SIG-M5 (cell line): ENCODE measurements around the gene MSN.
"Not testable (repeated sequence)": the region's sequence is repeated elsewhere in the genome, so short reads cannot be mapped to it uniquely, and the experiment has no call there.

ENCODE experiments used
- DNase-seq: peaks from one replicate; lab custom pipeline; 2025; lab: John Stamatoyannopoulos, UW

The MSN gene

DNA sequence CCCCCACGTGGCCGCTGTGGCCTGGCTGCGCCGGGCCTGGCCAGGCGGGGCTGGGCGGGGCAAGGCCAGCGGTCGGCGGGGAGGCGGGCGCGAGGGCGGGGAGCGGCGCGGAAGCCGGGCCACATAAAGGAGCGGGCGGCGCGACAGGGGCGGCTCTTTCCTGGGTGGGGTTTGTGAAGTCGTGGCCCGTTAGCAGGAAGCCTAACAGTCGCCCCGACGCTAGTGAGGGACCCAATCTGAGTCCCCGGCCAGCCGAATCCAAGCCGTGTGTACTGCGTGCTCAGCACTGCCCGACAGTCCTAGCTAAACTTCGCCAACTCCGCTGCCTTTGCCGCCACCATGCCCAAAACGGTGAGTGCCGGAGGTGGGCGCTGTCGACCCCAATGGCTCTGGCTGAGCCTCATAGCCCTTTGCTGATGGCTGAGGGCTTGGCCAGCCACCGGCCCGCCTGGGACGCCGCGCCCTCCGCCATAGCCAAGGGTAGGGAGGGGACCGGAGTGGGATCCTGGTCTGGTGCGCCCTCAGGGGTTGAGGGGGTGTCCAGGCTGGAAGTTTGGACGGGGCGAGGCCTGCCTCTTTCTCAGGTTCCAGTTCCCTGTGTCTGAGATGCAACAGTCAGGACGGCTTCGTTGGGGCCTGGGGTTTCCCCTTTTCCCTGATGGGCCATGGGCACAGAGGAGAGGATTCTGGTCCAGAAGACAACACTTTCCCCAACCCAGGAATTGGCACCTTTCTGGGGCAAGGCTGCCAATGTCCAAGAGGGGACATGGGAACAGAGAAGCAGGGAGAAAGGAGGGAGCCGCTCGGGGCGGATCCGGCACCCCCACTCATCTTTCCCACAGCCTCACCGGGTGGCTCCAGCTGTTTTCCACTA lies at the start of gene MSN:
MSN (plus strand) TSS at position 152 of the 874 bp plus-strand sequence; CDS start at position 340, 188 bp downstream.
- DNase-seq = no peak

DNA sequence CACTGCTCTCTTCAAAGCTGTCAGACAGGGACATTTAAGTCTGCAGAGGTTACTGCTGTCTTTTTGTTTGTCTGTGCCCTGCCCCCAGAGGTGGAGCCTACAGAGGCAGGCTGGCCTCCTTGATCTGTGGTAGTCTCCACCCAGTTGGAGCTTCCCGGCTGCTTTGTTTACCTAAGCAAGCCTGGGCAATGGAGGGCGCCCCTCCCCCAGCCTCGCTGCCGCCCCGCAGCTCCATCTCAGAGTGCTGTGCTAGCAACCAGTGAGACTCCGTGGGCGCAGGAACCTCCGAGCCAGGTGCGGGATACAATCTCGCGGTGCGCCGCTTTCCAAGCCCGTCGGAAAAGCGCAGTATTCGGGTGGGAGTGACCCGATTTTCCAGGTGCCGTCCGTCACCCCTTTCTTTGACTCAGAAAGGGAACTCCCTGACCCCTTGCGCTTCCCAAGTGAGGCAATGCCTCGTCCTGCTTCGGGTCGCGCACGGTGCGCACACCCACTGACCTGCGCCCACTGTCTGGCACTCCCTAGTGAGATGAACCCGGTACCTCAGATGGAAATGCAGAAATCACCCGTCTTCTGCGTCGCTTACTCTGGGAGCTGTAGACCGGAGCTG lies 47.3 kb upstream of the MSN start:
- not testable (repeated sequence) for DNase-seq

DNA sequence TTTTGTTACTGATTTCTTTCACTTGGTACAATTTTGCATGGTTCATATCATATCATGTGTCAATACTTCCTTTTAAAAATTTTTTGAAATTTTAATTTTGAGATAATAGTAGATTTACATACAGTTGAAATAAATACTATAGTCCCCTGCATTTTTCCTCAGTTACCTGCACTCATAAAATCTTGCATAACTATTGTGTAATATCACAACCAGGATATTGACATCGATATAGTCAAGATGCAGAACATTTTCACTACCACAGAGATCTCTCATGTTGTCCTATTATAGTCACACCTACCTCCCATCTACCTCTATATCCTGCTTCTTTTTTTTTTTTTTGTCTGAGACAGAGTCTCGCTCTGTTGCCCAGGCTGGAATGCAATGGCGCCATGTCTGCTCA lies 36.7 kb upstream of the MSN start:
- DNase-seq = no peak

DNA sequence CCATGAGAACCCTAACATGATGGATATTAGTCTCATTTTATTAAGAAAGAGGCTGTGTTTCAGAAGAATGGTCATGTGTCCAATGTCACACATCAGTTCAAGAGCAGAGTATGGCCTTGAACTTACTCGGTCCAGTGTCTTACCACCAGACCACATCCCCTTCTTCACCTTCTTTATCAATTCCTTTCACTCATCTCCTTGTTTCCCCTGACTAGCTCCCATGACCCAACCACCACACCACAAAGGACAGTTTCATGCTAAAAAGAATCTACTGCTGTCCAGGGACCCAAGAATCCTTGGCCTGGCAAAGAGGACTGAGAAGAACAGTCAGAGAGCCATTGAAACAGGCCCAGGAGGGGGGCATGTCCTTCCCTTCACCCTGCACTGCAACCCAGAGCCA lies 33.6 kb upstream of the MSN start:
- no peak for DNase-seq

DNA sequence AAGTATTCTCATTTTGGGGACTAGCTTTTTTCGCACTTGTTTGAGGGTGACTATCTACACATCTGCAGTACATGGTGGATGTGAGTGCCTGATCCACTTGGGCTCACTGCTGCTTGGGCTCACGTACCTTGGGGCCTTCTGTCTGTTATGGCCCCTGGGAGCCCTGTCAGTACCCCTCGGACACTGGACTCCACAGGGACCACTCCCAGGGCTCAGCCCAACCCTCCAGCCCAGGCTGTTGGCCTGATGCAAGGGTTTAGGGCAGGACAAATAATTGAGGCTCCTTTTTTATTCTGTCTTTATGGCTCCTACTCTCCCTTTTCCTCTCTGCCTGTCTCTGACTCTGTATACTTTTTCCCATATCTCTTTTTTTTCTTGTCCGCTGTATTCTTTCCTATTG lies 32.7 kb upstream of the MSN start:
- no peak for DNase-seq

DNA sequence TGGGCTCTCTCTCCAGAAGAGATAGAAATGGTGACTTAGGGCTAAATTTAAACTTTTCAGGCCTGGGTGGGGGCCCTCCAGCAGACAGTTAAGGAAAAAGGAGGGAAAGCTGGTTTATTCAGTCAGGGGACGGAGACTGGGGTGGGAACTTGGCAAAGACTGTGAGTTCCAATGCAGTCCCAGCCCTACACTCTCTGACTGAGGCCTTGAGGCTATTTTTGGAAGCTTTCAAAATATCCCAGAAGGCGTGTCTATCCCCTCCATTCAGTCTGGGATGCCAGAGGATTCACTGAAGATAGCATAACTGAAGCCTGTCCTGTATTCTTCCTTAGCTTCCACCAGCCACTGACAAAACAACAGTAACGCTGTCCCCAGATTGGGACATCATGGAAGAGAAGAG lies 32.1 kb upstream of the MSN start:
- DNase-seq = no peak

DNA sequence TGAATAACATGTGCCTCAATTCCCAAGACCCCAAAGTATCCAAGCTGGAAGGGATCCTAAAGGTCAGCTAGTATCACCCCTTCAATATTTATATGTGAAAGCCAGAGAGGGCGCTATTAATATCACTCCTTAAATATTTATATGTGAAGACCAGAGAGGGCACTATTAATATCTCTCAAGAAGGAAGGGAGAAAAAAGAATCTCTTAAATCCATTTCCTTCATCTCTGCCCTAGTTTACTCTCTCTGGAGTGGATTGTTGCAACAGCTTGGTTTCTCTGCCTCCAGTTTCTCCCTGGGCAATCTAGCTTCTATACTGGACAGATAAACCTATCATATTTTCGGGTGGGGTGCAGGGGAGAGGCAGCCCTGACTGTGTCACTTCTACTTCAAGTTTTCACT lies 31.6 kb upstream of the MSN start:
- DNase-seq = no peak

DNA sequence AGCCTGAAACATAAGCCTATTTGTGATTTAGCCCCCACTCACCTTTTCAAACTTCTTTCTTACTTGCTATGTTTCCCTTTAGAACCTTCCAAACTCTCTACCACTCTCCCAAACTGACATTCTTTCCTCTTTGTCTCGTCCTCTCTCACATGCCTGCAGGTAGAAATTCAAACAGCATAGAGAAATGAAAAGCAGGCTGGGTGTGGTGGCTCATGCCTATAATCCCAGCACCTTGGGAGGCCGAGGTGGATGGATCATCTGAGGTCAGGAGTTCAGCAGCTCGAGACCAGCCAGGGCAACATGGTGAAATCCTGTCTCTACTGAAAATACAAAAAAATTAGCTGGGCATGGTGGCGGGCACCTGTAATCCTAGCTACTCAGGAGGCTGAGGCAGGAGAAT lies 31.2 kb upstream of the MSN start:
- not testable (repeated sequence) for DNase-seq

DNA sequence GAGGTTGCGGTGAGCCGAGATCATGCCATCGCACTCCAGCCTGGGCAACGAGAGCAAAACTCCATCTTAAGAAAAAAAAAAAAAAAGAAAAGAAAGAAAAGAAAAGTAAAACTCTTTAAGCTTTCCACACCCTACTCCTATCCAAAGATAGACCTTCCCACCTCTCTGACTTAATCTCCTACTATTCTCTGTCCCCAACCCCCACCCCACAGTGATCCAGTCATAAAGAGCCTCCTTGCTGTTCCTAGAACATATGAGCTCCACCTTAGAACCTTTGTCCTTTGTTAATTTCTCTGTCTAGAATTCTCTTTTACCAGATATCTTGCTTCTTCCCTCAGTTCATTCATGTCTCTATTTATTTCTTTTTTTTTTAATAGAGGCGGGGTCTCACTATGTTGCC lies 30.1 kb upstream of the MSN start:
- no peak for DNase-seq

DNA sequence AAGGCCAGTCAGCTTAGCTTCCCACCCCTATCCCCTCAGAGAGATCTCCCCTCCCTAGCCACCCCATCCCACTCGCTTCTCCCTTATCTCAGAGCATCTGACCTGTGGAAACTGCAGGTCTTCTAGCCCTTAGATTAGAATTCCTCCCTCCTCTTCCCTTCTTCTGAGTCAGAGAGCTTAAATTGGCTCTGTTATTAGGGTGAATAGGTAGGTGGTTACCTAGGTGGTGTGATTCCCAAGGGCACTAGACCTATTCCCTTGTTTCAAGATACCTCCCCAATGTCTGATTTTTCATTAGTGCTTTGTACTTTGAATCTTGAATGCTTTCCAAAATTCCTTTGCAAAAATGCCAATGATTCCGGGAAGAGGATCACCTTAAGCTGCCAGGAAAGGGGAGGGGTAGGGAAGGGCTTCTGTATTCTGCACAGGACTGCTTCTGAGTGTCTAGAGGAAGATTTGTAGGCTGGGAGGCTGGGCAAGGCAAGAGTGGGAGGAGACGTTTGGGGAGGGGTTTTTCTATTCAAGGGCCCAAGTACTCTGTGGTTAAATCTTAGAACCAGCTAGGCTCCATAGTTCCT lies 24.5 kb upstream of the MSN start:
- DNase-seq = no peak

DNA sequence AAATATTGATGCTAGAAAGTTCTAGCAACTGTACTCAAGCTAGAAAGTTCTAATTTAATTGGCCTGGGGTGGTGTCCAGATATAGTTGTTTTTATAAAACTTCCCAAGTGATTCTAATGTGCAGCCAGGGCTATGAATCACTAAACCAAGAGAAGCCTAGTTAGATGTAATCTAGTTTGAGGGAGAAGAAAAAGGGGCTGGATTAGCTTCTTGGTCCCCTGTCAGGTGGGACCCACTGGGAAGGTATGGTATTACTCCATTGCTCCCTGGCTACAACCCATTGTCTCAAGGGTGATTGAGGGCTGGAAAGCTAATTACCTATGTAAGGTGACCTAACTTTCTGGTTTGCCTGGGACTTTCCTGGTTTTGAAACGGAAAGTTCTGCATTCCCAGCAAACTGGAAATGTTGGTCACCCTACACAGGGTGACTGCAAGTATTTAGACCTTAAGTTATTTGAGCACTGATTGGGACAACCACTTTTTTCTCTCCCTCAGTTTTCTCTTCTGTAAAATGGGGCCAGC lies 23.9 kb upstream of the MSN start:
- no peak for DNase-seq

DNA sequence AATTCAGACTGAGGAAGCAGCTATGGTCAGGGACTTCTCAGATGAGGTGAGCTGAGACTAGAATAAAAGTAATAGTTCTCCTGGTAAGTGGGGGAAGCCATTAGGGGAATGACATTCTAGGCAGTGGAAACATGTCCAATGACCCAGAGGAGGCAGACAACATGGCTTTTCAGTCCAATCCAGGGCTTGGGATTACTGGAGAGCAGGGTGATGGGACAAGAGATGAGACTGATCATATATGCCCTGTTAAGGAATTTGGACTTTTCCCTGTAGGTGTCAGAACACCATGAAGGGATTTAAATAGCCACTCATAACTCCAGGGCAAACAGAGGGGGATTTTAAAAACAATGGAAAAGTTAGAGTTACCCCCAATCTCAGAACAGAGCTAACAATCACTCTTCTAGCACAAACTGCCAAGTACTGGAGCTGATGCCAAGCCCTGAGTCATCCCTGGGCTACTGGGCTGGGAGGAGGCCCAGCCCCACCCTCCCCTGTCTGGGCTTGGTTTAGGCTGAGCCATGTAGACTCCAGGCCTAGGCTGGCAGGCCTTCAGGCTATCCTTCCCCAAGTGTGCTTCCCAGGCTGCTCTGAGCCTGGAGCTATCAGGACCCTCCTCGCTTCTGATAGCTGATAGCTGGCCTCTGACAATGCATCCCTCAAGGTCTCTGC lies 22.7 kb upstream of the MSN start:
- no peak for DNase-seq

DNA sequence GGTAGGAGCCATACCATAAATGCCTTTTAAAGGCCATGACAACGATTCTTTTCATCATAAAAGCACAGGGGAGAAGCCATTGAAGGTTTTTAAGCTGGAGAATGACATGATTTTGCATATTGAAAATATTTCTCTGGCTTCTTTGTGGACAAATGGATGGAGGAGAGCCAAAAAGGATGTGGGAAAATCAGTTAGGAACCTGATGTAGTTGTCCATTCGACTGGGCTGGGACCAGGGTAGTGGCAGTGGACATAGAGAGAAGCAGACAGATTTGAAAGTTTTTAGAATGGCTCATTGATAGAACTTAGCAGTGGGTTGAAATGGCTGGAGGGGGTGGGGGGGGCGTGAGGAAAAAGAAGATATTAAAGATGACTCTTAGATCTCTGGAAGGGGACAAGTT lies 19.7 kb upstream of the MSN start:
- no peak for DNase-seq

DNA sequence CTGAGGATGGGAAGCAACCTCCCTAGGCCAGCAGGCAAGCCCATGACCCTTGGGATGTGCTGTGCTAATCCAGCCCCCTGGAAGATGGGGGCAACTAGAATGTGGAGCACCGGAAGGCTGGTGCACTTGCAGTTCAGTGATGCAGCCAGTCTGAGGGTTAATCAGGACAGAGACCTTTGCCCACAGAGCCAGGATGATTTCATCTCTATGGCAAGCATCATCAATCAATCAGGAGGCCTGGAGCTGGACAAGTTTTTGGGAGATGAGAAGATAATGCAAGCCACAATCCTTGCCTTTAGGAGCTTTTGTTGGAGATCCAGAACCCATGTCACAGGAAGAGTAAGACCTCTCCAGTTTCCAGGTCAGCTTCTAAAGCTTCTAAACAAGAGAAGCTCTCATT lies 15.4 kb upstream of the MSN start:
- DNase-seq = no peak

DNA sequence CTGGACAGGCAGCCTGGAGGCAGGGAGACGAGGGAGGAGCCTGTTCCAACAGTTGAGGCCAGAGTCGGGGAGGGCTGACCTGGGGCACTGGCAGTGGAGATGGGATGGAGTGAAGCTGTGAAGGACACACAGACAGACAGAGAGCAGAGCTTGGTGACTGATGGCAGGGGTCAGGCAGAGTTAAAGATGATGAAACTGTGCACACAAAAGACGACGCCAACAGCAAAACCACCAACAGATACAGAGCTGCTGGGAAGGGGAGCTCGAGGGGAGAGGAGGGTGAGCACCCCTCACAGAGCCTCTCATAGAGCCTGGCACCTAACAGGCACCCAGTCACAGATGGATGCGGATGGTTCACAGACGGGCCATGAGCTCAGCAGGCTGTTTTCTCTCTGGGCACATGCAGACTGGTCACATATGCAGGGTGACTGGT lies 10.4 kb upstream of the MSN start:
- DNase-seq = not testable (repeated sequence)

DNA sequence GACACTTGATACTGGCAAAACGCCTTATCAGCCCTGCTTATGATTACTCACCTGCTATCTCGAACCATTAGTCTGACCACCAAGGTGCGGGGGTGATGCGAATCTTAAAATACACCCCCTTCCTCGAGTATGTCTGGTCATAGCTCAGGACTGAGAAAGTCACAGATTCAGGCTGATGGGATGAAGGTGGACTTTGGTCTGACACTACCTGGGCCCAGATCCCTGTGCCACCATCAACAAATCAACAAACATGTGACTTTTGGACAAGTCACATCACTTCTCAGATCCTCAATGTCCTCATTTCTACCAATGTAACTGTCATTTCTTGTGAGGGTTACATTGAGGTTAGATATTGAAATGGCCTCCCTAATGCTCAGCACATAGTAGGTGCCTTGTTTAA lies 9.8 kb upstream of the MSN start:
- no peak for DNase-seq

DNA sequence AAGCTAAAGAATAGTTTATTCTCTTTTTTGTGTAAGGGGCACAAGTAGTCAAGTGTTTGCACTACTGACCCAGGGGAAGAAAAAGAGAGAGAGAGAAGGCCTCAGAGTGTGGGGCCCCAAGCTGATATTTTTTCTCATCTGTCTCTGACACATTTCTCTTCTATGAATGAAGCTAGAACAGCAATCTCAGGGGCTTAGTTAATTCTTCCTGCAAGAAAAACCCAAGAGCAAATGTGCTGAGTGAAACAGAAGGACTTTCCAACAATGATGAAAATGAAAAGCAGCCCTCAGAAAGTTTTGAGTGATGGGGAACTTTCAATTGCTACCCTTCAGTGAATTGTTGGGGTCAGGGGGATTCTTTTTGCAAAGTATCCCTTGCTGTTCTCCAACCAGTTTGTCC lies 9.2 kb upstream of the MSN start:
- DNase-seq = no peak

DNA sequence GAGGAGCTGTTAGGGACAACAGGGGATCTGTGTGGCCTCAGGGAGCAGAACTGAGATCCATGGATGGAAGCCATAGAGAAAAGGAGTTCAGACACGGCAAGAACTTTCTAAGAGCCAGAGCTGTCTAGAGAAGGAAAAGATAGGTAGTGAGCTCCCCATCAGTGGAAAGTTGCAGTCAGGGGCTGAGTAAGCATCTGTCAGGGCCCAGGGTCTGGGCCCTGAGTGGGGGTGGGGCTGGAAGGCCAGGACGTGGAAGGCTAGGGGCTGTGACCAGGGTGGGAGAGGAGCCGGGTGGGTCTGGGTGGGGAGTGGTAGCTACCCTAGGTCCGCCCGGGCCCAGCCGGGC lies 324 bp upstream of the MSN start:
- no peak for DNase-seq

DNA sequence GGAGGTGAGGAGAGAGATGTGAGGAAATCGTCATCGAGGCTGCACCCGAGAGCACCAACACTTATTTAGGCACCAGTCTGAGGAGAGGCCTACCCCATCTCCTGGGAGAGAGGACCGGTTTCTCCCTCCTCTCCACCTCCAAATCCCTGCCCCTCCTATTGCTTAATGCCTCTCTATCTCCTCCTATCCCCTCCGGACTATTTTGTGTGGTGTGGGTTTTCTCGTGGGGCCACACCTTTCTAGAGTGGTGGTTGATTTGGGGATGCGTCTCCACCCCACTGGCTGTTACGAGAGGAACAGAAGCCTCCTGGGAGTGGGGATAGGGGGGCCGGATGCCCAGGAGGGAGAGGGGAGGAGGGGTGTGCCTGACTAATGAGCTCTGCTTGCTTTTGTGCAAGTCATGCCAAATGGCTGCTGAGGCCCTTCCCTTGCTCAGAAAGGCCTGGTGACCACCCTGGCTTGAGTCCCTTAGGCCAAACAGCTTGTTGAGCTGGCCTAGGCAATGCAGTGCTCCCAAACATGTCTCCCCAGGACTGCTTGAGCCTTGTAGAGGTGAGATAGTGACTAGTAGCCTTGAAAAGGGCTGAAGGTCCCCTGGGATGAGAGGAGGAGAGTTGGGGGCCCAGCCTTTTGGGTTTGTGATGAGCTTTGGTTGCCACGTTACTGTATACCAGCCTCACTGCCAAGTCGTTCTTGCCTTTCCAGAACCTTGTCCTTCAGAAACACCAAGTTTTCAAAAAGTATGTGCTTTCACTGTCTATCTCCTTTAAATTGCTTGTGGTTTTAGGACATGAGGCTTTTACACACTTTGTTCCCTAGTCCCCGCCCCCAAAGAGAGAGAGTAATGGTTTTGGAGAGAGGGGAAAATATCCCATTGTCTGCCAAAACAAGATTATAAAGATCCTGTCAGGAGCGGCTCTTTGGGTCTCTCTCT lies 1.2 kb downstream of the MSN start:
- DNase-seq = peak; percentile 8

DNA sequence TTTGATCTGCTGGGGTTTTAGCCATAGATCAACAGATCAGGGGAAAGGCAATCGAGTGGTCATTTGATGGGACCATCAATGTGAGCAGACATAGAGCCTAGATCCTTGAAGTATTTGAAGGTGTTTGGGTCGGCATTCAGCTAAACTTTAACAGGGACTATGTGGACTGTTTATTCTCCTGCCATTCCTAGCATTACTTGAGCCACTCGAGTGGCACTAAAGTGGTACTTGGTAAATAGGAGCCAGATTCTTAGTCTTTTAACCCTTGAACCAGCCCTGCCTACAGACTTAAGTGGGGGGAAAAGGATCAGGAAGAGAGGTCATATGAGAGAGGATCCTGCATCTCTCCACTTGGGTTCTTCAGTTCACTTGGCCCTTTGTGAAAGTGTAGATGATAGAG lies 3.8 kb downstream of the MSN start:
- no peak for DNase-seq

DNA sequence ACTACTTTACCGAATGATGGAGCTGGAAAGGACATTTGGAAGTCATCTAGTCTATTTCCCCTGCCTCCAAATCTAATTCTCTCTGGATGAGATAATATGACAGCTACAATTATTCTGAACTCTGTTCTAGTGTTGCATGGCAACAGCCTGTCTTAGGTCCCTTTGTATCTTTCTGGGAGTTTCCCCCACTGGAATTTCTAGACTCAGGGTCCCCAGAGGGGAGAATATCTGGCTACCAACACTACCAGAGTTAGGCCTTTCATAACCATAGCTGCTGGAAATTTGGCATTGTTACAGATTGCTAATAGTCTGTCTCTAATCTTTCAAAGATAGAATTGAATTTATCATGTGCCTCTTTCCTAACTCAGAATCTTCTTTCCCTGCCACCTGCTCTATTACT lies 4.5 kb downstream of the MSN start:
- no peak for DNase-seq

DNA sequence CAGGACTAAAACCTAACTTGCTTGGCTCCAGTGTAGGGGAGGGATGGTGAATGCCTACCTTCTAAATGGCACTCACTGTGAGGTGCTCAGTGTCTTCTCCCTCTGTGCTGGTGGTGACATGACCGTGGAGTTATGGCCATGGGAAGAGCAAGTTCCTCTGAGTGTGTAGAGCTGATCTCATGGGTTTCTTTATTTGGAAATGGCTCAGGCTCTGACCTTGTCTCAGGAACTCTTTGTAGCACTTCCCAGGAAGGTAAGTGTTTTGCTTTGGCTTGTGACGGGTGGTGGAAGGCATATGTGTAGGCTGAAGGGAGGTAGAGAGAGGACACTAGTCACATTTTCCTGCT lies 6.4 kb downstream of the MSN start:
- DNase-seq = no peak
